Naive thymus-derived CD4-positive, alpha-beta T cell (primary cell): ENCODE measurements around the gene BBS4. TPM values are rescaled to one million over a fixed set of nuclear protein-coding genes. Genes with fewer than 3 reads are reported as not detected.

Experiments used
- ATAC-seq: fragments of 150-1000 bp; cut with Tn5 transposase; 2 replicates; pipeline ENCODE4 v1.10.0; 2021; ENCODE audit warnings: mild to moderate bottlenecking, moderate library complexity
- CTCF ChIA-PET: fragments of 350-600 bp; sonication (Branson Sonifier 250); formaldehyde crosslinking; loops from one replicate; lab custom pipeline; 2021; ENCODE audit warnings: antibody characterized with exemption; lab: Charles Lee
- POLR2A ChIA-PET: fragments of 350-600 bp; sonication (Branson Sonifier 250); formaldehyde crosslinking; loops from one replicate; lab custom pipeline; 2021; ENCODE audit warnings: antibody characterized with exemption, inconsistent platforms; lab: Charles Lee
- DNase-seq, 9 donors: peaks; one replicate each; pipeline versions ENCODE4 v3.0.0 to v3.0.0-alpha.2; 2020 to 2022; ENCODE audit warnings: mixed read lengths in 1 of 9
- H3K27ac ChIP-seq: one replicate; pipeline ENCODE4 v1.7.0; 2013; ENCODE audit warnings: mild to moderate bottlenecking, low read depth, low read length, moderate library complexity
- H3K27me3 ChIP-seq, 2 donors: one replicate each; pipeline ENCODE4 v1.7.0; 2013; ENCODE audit warnings: low read length in 2 of 2, mild to moderate bottlenecking in 2 of 2, moderate library complexity in 2 of 2; ENCODE audit not compliant: control insufficient read depth in 2 of 2, insufficient read depth in 2 of 2
- H3K36me3 ChIP-seq, 3 experiments: 1 replicate in 2 of 3; 2 replicates in 1 of 3; pipeline ENCODE4 v1.7.0; 2013; ENCODE audit warnings: low read length in 3 of 3, mild to moderate bottlenecking in 3 of 3, moderate library complexity in 1 of 3; ENCODE audit not compliant: insufficient read depth in 3 of 3, control insufficient read depth in 2 of 3
- H3K4me1 ChIP-seq, 2 donors: one replicate each; pipeline ENCODE4 v1.7.0; 2013; ENCODE audit warnings: low read length in 2 of 2, mild to moderate bottlenecking in 2 of 2, moderate library complexity in 1 of 2; ENCODE audit not compliant: control insufficient read depth in 2 of 2, insufficient read depth in 2 of 2
- H3K4me3 ChIP-seq: 2 replicates; pipeline ENCODE4 v1.7.0; 2013; ENCODE audit warnings: mild to moderate bottlenecking, low read length
- H3K9me3 ChIP-seq, 3 experiments: 1 replicate in 2 of 3; 2 replicates in 1 of 3; pipeline ENCODE4 v1.7.0; 2013; ENCODE audit warnings: low read length in 3 of 3; ENCODE audit not compliant: control insufficient read depth in 2 of 3
- H3K27ac Mint-ChIP-seq, 9 donors: one replicate each; pipeline ENCODE4 v1.8.0; 2020 to 2022; ENCODE audit warnings: mixed read lengths in 9 of 9, mild to moderate bottlenecking in 8 of 9, moderate library complexity in 5 of 9, inconsistent platforms in 2 of 9
- H3K27me3 Mint-ChIP-seq, 5 donors: one replicate each; pipeline ENCODE4 v1.8.0; 2021 to 2022; ENCODE audit warnings: mixed read lengths in 5 of 5, mild to moderate bottlenecking in 1 of 5
- H3K36me3 Mint-ChIP-seq, 5 donors: one replicate each; pipeline ENCODE4 v1.8.0; 2020 to 2022; ENCODE audit warnings: mixed read lengths in 5 of 5, mild to moderate bottlenecking in 3 of 5, inconsistent platforms in 1 of 5
- H3K4me1 Mint-ChIP-seq, 7 donors: one replicate each; pipeline ENCODE4 v1.8.0; 2020 to 2022; ENCODE audit warnings: mixed read lengths in 7 of 7, mild to moderate bottlenecking in 3 of 7, inconsistent platforms in 1 of 7
- H3K4me3 Mint-ChIP-seq, 10 donors: one replicate each; pipeline ENCODE4 v1.8.0; 2020 to 2022; ENCODE audit warnings: mild to moderate bottlenecking in 10 of 10, mixed read lengths in 10 of 10, moderate library complexity in 6 of 10, inconsistent platforms in 2 of 10
- H3K9me3 Mint-ChIP-seq, 11 donors: one replicate each; pipeline ENCODE4 v1.8.0; 2020 to 2022; ENCODE audit warnings: mixed read lengths in 11 of 11, mild to moderate bottlenecking in 4 of 11, inconsistent platforms in 1 of 11, moderate library complexity in 1 of 11
- intact Hi-C, 2 donors: fragments of 100-400 bp; cut with micrococcal nuclease; formaldehyde crosslinking; loops; one replicate each; pipeline ENCODE4 v1.15.1; 2023
- polyA plus RNA-seq, 2 donors: library from polyadenylated mRNA; unstranded; fragments of 300-500 nt; fragmentation: Illumina TruSeq; gene quantifications; one replicate each; pipeline ENCODE4 v1.2.3, GENCODE V29; 2021
- total RNA-seq, 6 experiments: library from RNA in 5 of 6; stranded (reverse) in 5 of 6; gene quantifications; 1 replicate in 5 of 6; 2 replicates in 1 of 6; pipeline ENCODE4 v1.2.3 and lab custom pipeline; 2021 to 2026

BBS4 gene
- total and polyA plus RNA-seq, 7 experiments from 2014 or later = 9.6 to 26.5 (median 14.0) TPM

DNA sequence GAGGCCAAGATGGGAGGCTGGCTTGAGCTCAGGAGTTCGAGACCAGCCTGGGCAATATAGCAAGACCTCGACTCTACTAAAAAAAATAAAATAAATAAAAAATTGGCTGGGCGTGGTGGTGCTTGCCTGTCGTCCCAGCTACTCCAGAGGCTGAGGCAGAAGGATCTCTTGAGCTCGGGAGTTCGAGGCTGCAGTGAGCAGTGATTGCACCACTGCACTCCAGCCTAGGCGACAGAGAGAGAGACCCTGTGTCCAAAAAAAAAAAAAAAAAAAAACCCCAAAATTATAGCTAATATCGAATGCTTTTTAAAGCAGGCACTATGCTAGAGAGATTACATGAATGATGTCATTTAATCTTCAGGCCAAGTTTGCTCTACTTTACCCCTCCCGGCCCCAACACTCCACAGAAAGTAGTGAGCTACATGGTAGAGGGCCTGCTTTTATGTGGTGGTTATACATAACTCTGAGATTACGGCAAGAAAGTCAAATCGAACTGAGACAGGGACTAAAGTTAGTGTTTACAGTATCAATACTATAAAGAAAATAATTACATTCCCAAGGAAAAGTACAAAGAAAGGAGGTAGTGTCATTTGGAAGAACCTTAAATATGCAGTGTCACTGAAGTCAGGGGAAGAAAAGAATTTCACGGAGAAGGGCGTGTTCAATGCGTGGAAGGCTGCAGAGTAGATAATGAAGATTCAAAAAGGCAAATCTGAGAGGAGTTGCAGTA, 96.4 kb downstream of the BBS4 start:
- ATAC-seq (no peak), DNase-seq (peak in 2 of 9 donors; percentile 7 to 23)
- CTCF ChIA-PET = interaction anchor here (0.6 to 1.0 kb wide), 2 partner anchors 12 to 61 kb away, joined by 3 read pairs; no protein-coding TSS in a partner anchor
- intact Hi-C loops = loop anchor here (1.0 to 10.0 kb wide), 16 partner anchors 42 to 1762 kb away; partner anchors contain the start of genes ARIH1 (in 2 of the 2), BBS4 (in 2 of the 2), HIGD2B (in 2 of the 2) and PARP6 (in 2 of the 2)
- no peaks in the 10 kb centered on the region for H3K9me3 ChIP-seq
- Mint-ChIP-seq H3K9me3 (peaks cover 0 to 6% (median 0%) of the 10 kb centered on the region in 11 donors), H3K4me1 (peaks cover 39 to 66% (median 58%) of the 10 kb centered on the region in 7 donors), H3K27ac (peak overlapping the region; percentile 92 to 98 (median 96)), H3K27me3 (no peaks in the 10 kb centered on the region), H3K4me3 (peak overlapping the region; percentile 87 to 98 (median 95)), H3K36me3 (peaks cover 17 to 38% (median 28%) of the 10 kb centered on the region in 5 donors)
- H3K4me3 ChIP-seq = peak overlapping the region; percentile 87
- no peaks in the 10 kb centered on the region for H3K27me3 ChIP-seq
- POLR2A ChIA-PET = interaction anchor here (0.7 to 1.4 kb wide), 4 partner anchors 9 to 43 kb away, joined by 3 to 6 read pairs (median 4); no protein-coding TSS in a partner anchor
- H3K36me3 ChIP-seq = peaks cover 0 to 14% (median 0%) of the 10 kb centered on the region in 3 experiments
- H3K4me1 ChIP-seq = peaks cover 19 to 39% of the 10 kb centered on the region in 2 donors
- H3K27ac ChIP-seq = peak overlapping the region; percentile 89

DNA sequence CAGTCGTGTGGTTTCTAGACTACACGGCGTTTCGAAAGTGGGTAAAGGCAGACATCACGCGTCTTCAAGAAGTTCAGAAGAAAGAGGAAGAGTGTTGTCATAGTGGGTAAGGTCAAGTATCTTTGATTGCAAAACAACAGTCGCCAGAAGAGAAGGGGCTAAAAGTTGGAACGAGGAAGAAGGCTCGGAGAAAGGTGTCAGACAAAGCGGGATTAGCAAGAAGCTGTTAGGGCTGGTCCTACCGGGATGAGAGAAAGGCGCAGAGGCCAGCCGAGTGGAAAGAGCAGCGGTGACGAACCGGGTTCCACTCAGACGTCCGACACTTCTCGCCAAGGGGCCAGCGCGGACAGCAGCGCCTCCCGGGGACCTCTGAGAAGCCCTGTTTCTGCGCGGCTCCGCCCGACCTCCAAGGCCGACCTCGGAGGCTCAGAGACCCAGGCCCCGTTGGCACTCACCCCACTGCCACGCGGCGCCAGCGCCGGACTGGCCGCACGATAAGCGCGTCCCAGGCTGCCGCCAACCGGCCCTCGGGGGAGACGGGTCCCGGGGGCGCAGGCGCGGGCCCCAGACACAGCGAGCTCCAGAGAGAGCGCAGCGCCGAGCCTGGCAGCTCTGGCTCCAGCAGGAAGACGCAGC, 97.1 kb downstream of the BBS4 start:
- H3K4me3 Mint-ChIP-seq = peak overlapping the region; percentile 87 to 98 (median 95)
- H3K27ac Mint-ChIP-seq = peak overlapping the region; percentile 92 to 99 (median 97)
- H3K4me1 Mint-ChIP-seq = peaks cover 37 to 60% (median 55%) of the 10 kb centered on the region in 7 donors
- no peaks in the 10 kb centered on the region for H3K27me3 Mint-ChIP-seq
- H3K36me3 Mint-ChIP-seq = peaks cover 17 to 34% (median 26%) of the 10 kb centered on the region in 5 donors
- peaks cover 0 to 14% (median 0%) of the 10 kb centered on the region in 3 experiments for H3K36me3 ChIP-seq
- H3K27ac ChIP-seq = peak overlapping the region; percentile 89
- DNase-seq (peak in 6 of 9 donors; percentile 38 to 68 (median 52)), ATAC-seq (peak; percentile 38)
- H3K4me3 ChIP-seq = peak overlapping the region; percentile 87
- intact Hi-C loops = loop anchor here (1.0 to 10.0 kb wide), 16 partner anchors 42 to 1762 kb away; partner anchors contain the start of genes ARIH1 (in 2 of the 2), BBS4 (in 2 of the 2), HIGD2B (in 2 of the 2) and PARP6 (in 2 of the 2)
- no peaks in the 10 kb centered on the region for H3K27me3 ChIP-seq
- ChIA-PET POLR2A (interaction anchor here (1.0 to 2.6 kb wide), 5 partner anchors 10 to 269 kb away, joined by 3 to 10 read pairs (median 5); partner anchors contain the start of genes BBS4, HIGD2B and NEO1), CTCF (interaction anchor here (0.6 to 0.8 kb wide), 2 partner anchors 11 to 43 kb away, joined by 3 to 4 read pairs; no protein-coding TSS in a partner anchor)
- H3K4me1 ChIP-seq = peaks cover 19 to 39% of the 10 kb centered on the region in 2 donors
- no peaks in the 10 kb centered on the region for H3K9me3 ChIP-seq
- H3K9me3 Mint-ChIP-seq = peaks cover 0 to 6% (median 0%) of the 10 kb centered on the region in 11 donors

DNA sequence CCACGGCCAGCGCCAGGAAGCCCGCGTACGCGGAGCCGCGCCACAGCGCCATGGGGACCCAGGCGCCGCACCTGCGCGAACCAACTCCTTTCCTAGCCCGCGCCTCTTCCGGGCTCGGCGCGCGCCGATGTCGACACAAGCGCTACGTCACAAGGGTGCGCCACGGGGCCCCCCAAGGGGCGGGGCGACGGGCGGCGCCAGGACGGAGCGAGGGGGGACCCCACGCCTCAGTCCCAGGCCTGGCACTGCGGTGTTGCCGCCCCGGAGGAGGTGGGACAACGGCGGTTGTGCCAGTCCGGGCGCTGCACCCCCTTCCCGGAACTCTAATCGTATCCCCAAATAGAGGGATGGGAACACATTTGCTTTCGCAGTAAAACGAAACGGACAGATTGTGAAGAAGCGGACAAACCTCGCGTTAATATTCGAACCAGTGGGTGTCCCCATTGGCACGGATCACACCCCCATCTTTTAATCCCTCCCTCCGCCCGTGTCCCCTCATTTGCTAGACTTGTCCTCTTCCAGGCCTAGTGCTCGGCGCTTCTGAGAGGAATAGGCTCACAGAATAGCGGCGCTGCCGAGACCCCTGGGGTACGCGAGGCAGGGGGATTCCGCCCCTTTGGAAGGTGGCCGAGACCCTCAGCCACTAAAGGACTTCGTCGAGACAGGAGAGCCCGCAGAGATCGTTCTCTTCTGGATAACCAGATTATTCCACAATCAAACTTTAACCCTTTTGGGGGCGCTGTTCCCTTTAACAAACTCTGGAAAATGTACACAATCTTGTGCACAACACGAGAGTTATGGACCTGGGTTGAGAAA, 97.8 kb downstream of the BBS4 start, which contains the start of gene ADPGK:
Gene ADPGK (minus strand): TSS at position 119 of the 816 bp plus-strand sequence. CDS start 67 bp downstream, at position 52.
- peak; percentile 90 to 100 (median 97) for DNase-seq
- Mint-ChIP-seq H3K27me3 (no peaks in the 10 kb centered on the region), H3K9me3 (peaks cover 0 to 6% (median 0%) of the 10 kb centered on the region in 11 donors), H3K36me3 (peaks cover 17 to 28% (median 19%) of the 10 kb centered on the region in 5 donors), H3K27ac (peak within 1 kb of the TSS; percentile 95 to 99 (median 98)), H3K4me3 (peak within 1 kb of the TSS; percentile 87 to 98 (median 95)), H3K4me1 (peaks cover 30 to 54% (median 47%) of the 10 kb centered on the region in 7 donors)
- H3K27ac ChIP-seq = peak within 1 kb of the TSS; percentile 89
- H3K36me3 ChIP-seq = peaks cover 0 to 11% (median 0%) of the 10 kb centered on the region in 3 experiments
- H3K4me1 ChIP-seq = peaks cover 19 to 39% of the 10 kb centered on the region in 2 donors
- intact Hi-C loops = loop anchor here (1.0 to 10.0 kb wide), 21 partner anchors 43 to 1761 kb away; partner anchors contain the start of genes ARIH1 (in 2 of the 2), BBS4 (in 2 of the 2), HIGD2B (in 2 of the 2) and NPTN (in 2 of the 2)
- H3K4me3 ChIP-seq = peak within 1 kb of the TSS; percentile 87
- no peaks in the 10 kb centered on the region for H3K9me3 ChIP-seq
- CTCF ChIA-PET = interaction anchor here (0.8 kb wide), 1 partner anchor 43 kb away, joined by 4 read pairs; no protein-coding TSS in a partner anchor
- no peaks in the 10 kb centered on the region for H3K27me3 ChIP-seq
- ATAC-seq = peak; percentile 90
- POLR2A ChIA-PET = interaction anchor here (1.0 to 2.6 kb wide), 6 partner anchors 10 to 268 kb away, joined by 3 to 10 read pairs (median 4); partner anchors contain the start of genes BBS4, HIGD2B and NEO1

DNA sequence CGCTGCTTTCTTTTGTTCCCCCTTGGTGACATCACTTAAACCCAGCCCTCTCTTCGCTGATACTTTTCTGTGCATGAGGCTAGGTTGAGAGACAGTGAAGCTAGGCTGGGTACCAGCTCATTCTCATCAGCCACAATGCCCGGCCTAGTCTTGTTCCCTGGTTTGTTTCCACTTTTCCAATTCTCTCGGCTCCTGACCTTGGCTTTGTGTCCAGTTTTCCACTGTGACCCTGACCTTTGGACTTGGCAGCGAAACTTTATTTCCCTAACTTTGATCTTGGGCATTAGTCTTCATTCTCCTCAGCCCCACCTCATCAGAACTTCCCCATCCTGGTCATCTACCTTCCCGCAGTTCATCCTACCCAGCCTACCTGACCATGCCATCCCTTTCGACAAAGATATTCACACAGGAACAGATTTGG, 98.5 kb downstream of the BBS4 start:
- peaks cover 0 to 6% (median 0%) of the 10 kb centered on the region in 11 donors for H3K9me3 Mint-ChIP-seq
- POLR2A ChIA-PET = interaction anchor here (1.1 to 2.6 kb wide), 2 partner anchors 100 to 267 kb away, joined by 3 to 10 read pairs; partner anchors contain the start of gene NEO1
- H3K4me3 ChIP-seq = peak overlapping the region; percentile 87
- peak overlapping the region; percentile 87 to 97 (median 95) for H3K4me3 Mint-ChIP-seq
- ATAC-seq (no peak), DNase-seq (no peak)
- H3K27ac ChIP-seq = peak overlapping the region; percentile 89
- H3K36me3 Mint-ChIP-seq = peaks cover 14 to 24% (median 17%) of the 10 kb centered on the region in 5 donors
- peak overlapping the region; percentile 88 to 99 (median 97) for H3K27ac Mint-ChIP-seq
- peaks cover 19 to 39% of the 10 kb centered on the region in 2 donors for H3K4me1 ChIP-seq
- H3K27me3 Mint-ChIP-seq = no peaks in the 10 kb centered on the region
- CTCF ChIA-PET = no interaction called here
- H3K27me3 ChIP-seq = no peaks in the 10 kb centered on the region
- peaks cover 27 to 50% (median 42%) of the 10 kb centered on the region in 7 donors for H3K4me1 Mint-ChIP-seq
- no peaks in the 10 kb centered on the region for H3K9me3 ChIP-seq
- intact Hi-C loops = loop anchor here (1.0 to 10.0 kb wide), 13 partner anchors 62 to 1760 kb away; partner anchors contain the start of genes NPTN (in 2 of the 2), ARID3B (in 1 of the 2), HEXA (in 1 of the 2) and NEO1 (in 1 of the 2)
- peaks cover 0 to 11% (median 0%) of the 10 kb centered on the region in 3 experiments for H3K36me3 ChIP-seq

DNA sequence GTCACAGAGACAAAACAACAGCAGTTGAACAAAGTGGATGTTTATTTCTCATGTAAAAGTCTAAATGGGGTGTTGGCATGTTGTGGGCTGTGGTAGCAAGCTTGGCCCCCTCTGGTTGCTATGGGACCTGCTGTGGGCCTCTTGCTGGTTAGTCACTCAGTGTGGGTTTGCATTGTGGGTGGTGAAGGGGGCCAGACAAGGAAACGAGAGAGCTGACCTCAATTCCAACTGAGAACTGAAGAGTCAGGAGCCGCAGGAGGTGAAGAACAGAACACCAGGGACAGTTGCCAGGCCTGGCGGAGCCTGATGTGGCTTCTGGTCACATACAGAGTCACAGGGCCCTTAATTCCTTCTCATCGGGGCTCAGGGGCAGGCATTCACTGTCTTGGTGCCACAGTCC, 99.4 kb downstream of the BBS4 start:
- Mint-ChIP-seq H3K36me3 (peaks cover 7 to 17% (median 11%) of the 10 kb centered on the region in 5 donors), H3K4me1 (peaks cover 18 to 42% (median 35%) of the 10 kb centered on the region in 7 donors), H3K27me3 (peaks cover 0 to under 1% (median 0%) of the 10 kb centered on the region in 5 donors), H3K9me3 (peaks cover 0 to 6% (median 0%) of the 10 kb centered on the region in 11 donors), H3K27ac (peak overlapping the region in 8 of 9 donors; percentile 62 to 99 (median 94)), H3K4me3 (peak overlapping the region in 2 of 10 donors; percentile 5 to 29)
- CTCF ChIA-PET = no interaction called here
- H3K4me3 ChIP-seq = no peak overlapping the region
- POLR2A ChIA-PET = interaction anchor here (0.6 to 2.6 kb wide), 4 partner anchors 101 to 472 kb away, joined by 3 to 10 read pairs (median 4); partner anchors contain the start of gene NEO1
- H3K36me3 ChIP-seq = peaks cover 0 to 11% (median 0%) of the 10 kb centered on the region in 3 experiments
- no peaks in the 10 kb centered on the region for H3K9me3 ChIP-seq
- no peaks in the 10 kb centered on the region for H3K27me3 ChIP-seq
- no peak for ATAC-seq
- H3K27ac ChIP-seq = peak overlapping the region; percentile 89
- DNase-seq = peak in 1 of 9 donors; percentile 64
- peaks cover 19 to 38% of the 10 kb centered on the region in 2 donors for H3K4me1 ChIP-seq
- intact Hi-C loops = loop anchor here (2.0 to 10.0 kb wide), 6 partner anchors 267 to 1759 kb away; partner anchors contain the start of genes NPTN (in 2 of the 2), ARID3B (in 1 of the 2) and NEO1 (in 1 of the 2)
